Measurements from ENCODE around the gene TNFRSF8. TPM values are rescaled to one million over a fixed set of nuclear protein-coding genes. Genes with fewer than 3 reads are reported as not detected.
"Not testable (repeated sequence)": the region's sequence is repeated elsewhere in the genome, so short reads cannot be mapped to it uniquely, and the experiment has no call there.

TNFRSF8 gene
- total RNA-seq, 1 donor from 2014 or later = 0.31 TPM

DNA sequence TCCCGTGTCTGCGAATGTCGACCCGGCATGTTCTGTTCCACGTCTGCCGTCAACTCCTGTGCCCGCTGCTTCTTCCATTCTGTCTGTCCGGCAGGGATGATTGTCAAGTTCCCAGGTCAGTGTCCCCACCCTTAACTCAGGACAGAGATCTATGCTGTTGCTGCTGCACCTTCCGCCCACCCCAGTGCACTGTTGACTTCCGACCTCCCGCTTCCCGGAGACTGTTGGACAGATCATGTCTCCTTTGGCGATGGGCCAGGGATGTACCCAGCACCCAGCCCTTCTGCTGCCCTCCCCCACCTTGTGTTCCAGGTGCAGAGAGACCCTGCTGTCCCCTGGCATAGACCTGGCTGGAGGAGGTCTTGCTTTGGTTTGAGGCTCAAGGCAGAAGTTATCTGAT lies 41.3 kb downstream of the TNFRSF8 start:
- Mint-ChIP-seq H3K4me1 (peaks cover 4% of the 10 kb centered on the region), H3K27me3 (ENCODE audit: low read depth) (no peaks in the 10 kb centered on the region), H3K9me3 (no peaks in the 10 kb centered on the region), H3K27ac (no peak overlapping the region), H3K36me3 (no peaks in the 10 kb centered on the region), H3K4me3 (no peak overlapping the region)
- no peak for TF ChIP-seq CTCF (IDR thresholded peaks at IDR 0.05; ENCODE audit: unreplicated experiment)
- DNase-seq (ENCODE audit: low spot score in 2 of 2, unreplicated experiment in 2 of 2) = no peak

- Mint-ChIP-seq H3K4me3 (no peak overlapping the region), H3K9me3 (no peaks in the 10 kb centered on the region), H3K36me3 (no peaks in the 10 kb centered on the region), H3K27me3 (ENCODE audit: low read depth) (no peaks in the 10 kb centered on the region), H3K27ac (no peak overlapping the region), H3K4me1 (peaks cover 4% of the 10 kb centered on the region)
- no peak for TF ChIP-seq CTCF (IDR thresholded peaks at IDR 0.05; ENCODE audit: unreplicated experiment)
- DNase-seq (ENCODE audit: low spot score in 2 of 2, unreplicated experiment in 2 of 2) = no peak
Observed at GRCh38 chr1:12106153-12106552, 43.0 kb downstream of the TNFRSF8 start.

DNA sequence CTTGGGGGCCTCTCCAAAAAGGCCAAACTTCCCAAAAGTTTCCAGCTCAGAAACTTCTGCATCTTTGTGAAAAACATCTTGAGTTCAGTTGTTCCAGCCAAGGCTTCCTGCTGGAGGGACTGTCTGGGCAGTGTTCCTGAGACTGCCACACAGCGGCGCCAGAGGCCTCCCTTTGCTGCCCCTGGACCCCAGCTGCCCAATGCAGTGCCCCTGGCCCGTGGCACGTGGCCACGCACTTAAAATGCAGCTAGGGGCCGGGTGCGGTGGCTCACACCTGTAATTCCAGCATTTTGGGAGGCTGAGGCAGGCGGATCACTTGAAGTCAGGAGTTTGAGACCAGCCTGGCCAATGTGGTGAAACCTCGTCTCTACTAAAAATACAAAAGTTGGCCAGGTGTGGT lies 43.8 kb downstream of the TNFRSF8 start:
- not testable (repeated sequence) for H3K36me3 Mint-ChIP-seq; H3K27ac Mint-ChIP-seq; H3K4me3 Mint-ChIP-seq; H3K4me1 Mint-ChIP-seq; H3K9me3 Mint-ChIP-seq; H3K27me3 Mint-ChIP-seq (ENCODE audit: low read depth); DNase-seq (ENCODE audit: low spot score in 2 of 2, unreplicated experiment in 2 of 2)

- Mint-ChIP-seq H3K36me3 (no peaks in the 10 kb centered on the region), H3K4me1 (peaks cover 4% of the 10 kb centered on the region), H3K27me3 (ENCODE audit: low read depth) (no peaks in the 10 kb centered on the region), H3K9me3 (no peaks in the 10 kb centered on the region), H3K4me3 (no peak overlapping the region), H3K27ac (no peak overlapping the region)
- no peak for DNase-seq (ENCODE audit: low spot score in 2 of 2, unreplicated experiment in 2 of 2)
- no peak for TF ChIP-seq CTCF (IDR thresholded peaks at IDR 0.05; ENCODE audit: unreplicated experiment)
Observed at GRCh38 chr1:12107718-12108117, 44.6 kb downstream of the TNFRSF8 start.

GRCh38 chr1:12109901-12110300 lies 46.8 kb downstream of the TNFRSF8 start:
- no peak overlapping the region for H3K27ac Mint-ChIP-seq
- no peaks in the 10 kb centered on the region for H3K36me3 Mint-ChIP-seq

DNA sequence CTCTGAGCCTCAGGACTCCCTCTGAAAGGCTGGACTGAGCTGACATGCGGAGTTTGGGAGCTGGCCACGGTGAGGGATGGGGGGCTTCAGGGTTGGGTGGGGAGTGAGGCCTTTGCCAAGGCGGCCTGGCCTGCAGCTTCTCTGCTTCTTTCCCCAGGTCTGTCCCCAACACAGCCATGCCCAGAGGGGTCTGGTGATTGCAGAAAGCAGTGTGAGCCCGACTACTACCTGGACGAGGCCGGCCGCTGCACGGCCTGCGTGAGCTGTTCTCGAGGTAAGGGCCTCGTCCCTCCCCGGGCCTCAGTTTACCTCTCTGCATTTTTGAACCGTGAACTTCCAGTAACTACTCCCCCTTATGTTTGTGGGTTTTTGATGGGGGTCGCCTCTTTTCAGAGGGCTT lies 48.6 kb downstream of the TNFRSF8 start:
- no peak for TF ChIP-seq CTCF (IDR thresholded peaks at IDR 0.05; ENCODE audit: unreplicated experiment)
- Mint-ChIP-seq H3K9me3 (no peaks in the 10 kb centered on the region), H3K27me3 (ENCODE audit: low read depth) (peaks cover 1% of the 10 kb centered on the region), H3K4me3 (no peak overlapping the region), H3K4me1 (no peaks in the 10 kb centered on the region), H3K27ac (no peak overlapping the region), H3K36me3 (no peaks in the 10 kb centered on the region)
- no peak for DNase-seq (ENCODE audit: low spot score in 2 of 2, unreplicated experiment in 2 of 2)

More at GRCh38 chr1:12109901-12110300, 46.8 kb downstream of the TNFRSF8 start:
- Mint-ChIP-seq H3K9me3 (no peaks in the 10 kb centered on the region), H3K4me1 (no peaks in the 10 kb centered on the region), H3K4me3 (no peak overlapping the region), H3K27me3 (ENCODE audit: low read depth) (no peaks in the 10 kb centered on the region)
- no peak for DNase-seq (ENCODE audit: low spot score in 2 of 2, unreplicated experiment in 2 of 2)
- TF ChIP-seq CTCF (IDR thresholded peaks at IDR 0.05; ENCODE audit: unreplicated experiment) = no peak

Data from mesothelial cell of epicardium (in vitro differentiated cells).